ENCODE measurements around the gene DUSP7. TPM values are rescaled to one million over a fixed set of nuclear protein-coding genes. Genes with fewer than 3 reads are reported as not detected.

Gene DUSP7
- total RNA-seq, 4 donors from 2014 or later: 14.0 to 39.7 (median 26.3) TPM

DNA sequence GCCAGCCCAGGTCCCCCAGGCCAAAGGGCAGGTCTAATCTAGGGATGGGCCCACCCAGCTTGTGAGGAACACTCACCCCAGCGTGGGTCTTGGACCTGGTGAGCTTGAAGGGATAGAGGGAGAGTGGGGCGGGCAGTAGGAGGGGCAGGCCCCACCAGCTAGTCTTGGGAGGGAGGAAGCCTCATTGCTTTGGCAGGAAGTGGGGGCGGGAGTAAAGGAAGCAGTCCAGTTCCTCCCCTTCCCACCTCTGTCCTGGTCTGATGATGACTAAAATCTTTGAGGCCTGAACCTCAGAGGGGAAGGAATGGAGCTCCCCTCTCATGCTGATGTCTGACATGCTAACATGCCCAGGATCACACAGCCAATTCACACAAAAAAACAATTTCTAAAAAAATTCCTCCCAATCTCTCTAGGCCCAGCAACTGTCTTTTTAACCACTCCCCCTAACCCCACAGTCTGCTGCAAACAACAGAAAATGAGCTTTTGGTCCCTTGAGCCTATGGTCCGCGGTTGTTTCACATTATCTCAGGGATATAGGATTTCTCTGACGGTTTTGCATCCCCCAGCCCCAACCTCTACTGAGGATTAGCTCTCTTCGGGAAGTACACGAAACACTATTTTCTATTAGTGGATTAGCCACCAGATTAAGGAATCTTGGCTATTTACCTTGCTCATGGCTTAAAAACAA is 30.7 kb upstream of the DUSP7 start:
- in situ Hi-C loops (cut with MboI; ENCODE audit: low sequenced_read_pairs in 4 of 4) (no loop called here), intact Hi-C loops (cut with DNase I; ENCODE audit: low total_unique reads) (no loop called here)
- Histone ChIP-seq H3K4me1 (peaks cover 9 to 15% of the 10 kb centered on the region in 2 donors), H3K27me3 (no peaks in the 10 kb centered on the region), H3K9me3 (no peaks in the 10 kb centered on the region), H3K27ac (no peak overlapping the region), H3K36me3 (no peaks in the 10 kb centered on the region), H3K4me3 (no peak overlapping the region)
- ATAC-seq: no peak
- DNase-seq: no peak
- TF ChIP-seq POLR2A (IDR thresholded peaks at IDR 0.05): no peak
- TF ChIP-seq, protein P1, sequence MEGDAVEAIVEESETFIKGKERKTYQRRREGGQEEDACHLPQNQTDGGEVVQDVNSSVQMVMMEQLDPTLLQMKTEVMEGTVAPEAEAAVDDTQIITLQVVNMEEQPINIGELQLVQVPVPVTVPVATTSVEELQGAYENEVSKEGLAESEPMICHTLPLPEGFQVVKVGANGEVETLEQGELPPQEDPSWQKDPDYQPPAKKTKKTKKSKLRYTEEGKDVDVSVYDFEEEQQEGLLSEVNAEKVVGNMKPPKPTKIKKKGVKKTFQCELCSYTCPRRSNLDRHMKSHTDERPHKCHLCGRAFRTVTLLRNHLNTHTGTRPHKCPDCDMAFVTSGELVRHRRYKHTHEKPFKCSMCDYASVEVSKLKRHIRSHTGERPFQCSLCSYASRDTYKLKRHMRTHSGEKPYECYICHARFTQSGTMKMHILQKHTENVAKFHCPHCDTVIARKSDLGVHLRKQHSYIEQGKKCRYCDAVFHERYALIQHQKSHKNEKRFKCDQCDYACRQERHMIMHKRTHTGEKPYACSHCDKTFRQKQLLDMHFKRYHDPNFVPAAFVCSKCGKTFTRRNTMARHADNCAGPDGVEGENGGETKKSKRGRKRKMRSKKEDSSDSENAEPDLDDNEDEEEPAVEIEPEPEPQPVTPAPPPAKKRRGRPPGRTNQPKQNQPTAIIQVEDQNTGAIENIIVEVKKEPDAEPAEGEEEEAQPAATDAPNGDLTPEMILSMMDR (IDR thresholded peaks at IDR 0.05 in 4 of 5, conservative IDR thresholded peaks at IDR 0.05 in 1 of 5): no peak

DNA sequence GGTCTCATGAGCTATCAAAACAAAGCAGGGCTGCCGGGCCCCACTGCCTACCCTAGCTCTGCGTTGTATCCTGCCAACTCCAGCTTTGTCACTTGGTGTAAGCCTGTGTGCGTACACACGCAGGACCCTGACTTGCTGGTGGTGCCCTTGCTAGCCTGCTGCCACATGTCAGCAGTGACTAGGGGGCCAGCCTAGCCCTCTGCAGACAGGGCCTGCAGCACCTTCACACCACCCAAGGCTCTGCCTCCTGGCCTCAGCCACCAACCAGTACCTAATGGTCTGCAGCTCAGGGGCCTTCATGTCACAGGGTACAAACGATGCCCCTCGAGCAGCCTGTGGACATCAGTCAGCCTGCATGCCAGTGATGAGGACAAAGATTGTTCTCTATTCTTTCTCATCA is 30.1 kb upstream of the DUSP7 start:
- DNase-seq (no peak), ATAC-seq (no peak)
- Histone ChIP-seq H3K27ac (no peak overlapping the region), H3K9me3 (no peaks in the 10 kb centered on the region), H3K4me1 (peaks cover 9 to 15% of the 10 kb centered on the region in 2 donors), H3K27me3 (no peaks in the 10 kb centered on the region), H3K36me3 (no peaks in the 10 kb centered on the region), H3K4me3 (no peak overlapping the region)
- TF ChIP-seq POLR2A (IDR thresholded peaks at IDR 0.05): no peak
- TF ChIP-seq, protein P1 (IDR thresholded peaks at IDR 0.05 in 4 of 5, conservative IDR thresholded peaks at IDR 0.05 in 1 of 5): no peak
- intact Hi-C loops (cut with DNase I; ENCODE audit: low total_unique reads): no loop called here
- in situ Hi-C loops (cut with MboI; ENCODE audit: low sequenced_read_pairs in 4 of 4): no loop called here

DNA sequence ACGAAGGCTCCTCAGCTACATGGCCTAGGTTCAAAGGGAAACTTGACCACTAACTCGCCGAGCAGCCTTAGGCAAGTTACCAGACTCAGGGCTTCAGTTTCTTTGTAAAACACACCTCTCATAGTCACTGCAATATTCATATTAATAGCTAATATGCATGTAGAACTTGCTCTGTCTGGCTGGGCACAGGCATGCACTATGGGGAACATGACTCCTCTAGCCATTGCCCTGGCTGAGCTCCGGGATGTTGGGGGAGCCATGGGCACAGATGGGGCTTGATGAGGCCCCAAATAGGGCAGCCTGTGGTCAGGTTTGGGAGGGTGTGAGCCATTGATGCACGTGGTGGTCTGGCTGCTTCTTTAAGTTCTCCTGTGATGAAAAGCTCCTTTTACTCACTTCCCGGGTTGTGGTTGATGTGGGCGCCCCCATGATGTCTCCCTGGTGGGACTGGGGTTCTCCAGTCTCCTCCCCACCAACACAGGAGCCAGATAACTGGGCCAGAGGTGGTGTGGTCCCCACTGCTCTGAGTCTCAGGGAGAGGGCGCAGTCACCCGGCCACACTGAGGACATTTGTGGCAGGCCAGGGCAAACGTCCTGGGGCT is 29.4 kb upstream of the DUSP7 start:
- H3K27ac ChIP-seq: no peak overlapping the region
- H3K9me3 ChIP-seq: no peaks in the 10 kb centered on the region
- ATAC-seq (no peak), DNase-seq (no peak)
- no peak overlapping the region for H3K4me3 ChIP-seq
- TF ChIP-seq, protein P1 (IDR thresholded peaks at IDR 0.05 in 4 of 5, conservative IDR thresholded peaks at IDR 0.05 in 1 of 5): no peak
- TF ChIP-seq POLR2A (IDR thresholded peaks at IDR 0.05): no peak
- H3K36me3 ChIP-seq: no peaks in the 10 kb centered on the region
- intact Hi-C loops (cut with DNase I; ENCODE audit: low total_unique reads): no loop called here
- peaks cover 9 to 15% of the 10 kb centered on the region in 2 donors for H3K4me1 ChIP-seq
- in situ Hi-C loops (cut with MboI; ENCODE audit: low sequenced_read_pairs in 4 of 4): no loop called here
- H3K27me3 ChIP-seq: no peaks in the 10 kb centered on the region

DNA sequence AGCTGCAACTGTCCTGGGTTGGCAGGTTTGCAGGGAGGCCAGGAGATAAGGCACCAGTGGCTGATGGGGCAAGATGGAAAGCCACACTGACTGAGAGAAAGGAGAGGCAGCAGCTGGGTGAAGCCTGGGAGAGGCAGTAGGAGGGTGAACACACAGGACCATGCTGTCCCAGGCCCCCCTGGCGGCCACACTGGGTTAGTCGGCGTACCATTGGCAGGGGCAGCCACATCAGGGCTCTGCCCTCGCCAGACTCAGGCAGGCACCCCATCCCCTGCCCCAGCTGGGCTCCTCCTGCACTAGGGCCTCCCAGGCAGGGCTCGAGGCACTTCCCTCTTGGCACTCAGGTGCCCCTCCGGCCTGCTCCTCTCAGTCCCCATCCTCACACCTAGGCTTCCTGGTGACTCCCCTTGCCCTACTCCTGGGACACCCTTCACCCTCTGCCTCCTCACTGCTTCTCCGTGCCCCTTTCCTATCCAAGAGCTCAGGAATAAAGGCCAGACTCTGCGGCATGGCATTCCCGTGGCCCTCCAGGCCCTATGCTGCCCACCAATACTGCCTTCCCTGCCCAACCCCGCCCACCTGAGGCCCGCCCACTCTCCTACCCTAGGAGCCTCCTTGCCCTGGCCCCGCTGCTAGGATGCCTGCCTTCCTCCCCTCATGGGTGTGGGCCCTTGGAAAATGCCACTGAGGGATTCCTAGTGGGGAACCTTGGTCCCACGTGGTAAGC is 28.7 kb upstream of the DUSP7 start:
- in situ Hi-C loops (cut with MboI; ENCODE audit: low sequenced_read_pairs in 4 of 4): no loop called here
- no peak for DNase-seq

More for the DNA sequence above, 28.7 kb upstream of the DUSP7 start:
- Histone ChIP-seq H3K9me3 (no peaks in the 10 kb centered on the region), H3K4me1 (peaks cover 5 to 9% of the 10 kb centered on the region in 2 donors), H3K27me3 (no peaks in the 10 kb centered on the region), H3K36me3 (no peaks in the 10 kb centered on the region), H3K4me3 (no peak overlapping the region), H3K27ac (no peak overlapping the region)
- ATAC-seq: no peak
- TF ChIP-seq, protein P1 (IDR thresholded peaks at IDR 0.05 in 4 of 5, conservative IDR thresholded peaks at IDR 0.05 in 1 of 5): no peak
- TF ChIP-seq POLR2A (IDR thresholded peaks at IDR 0.05): no peak
- intact Hi-C loops (cut with DNase I; ENCODE audit: low total_unique reads): no loop called here
